Activated naive CD4-positive, alpha-beta T cell treated with anti-CD3 and anti-CD28 coated beads, Interleukin-2, amount 50 U/mL, for 24 hours (primary cell): Measurements from ENCODE around the gene NKX2-4.
"Not testable (repeated sequence)": the region's sequence is repeated elsewhere in the genome, so short reads cannot be mapped to it uniquely, and the experiment has no call there.

Source experiments
- H3K27ac Mint-ChIP-seq: one replicate; pipeline ENCODE4 v1.8.0; 2021; ENCODE audit warnings: mild to moderate bottlenecking, mixed read lengths
- H3K27me3 Mint-ChIP-seq: one replicate; pipeline ENCODE4 v1.8.0; 2021; ENCODE audit warnings: mixed read lengths
- H3K36me3 Mint-ChIP-seq: one replicate; pipeline ENCODE4 v1.8.0; 2021; ENCODE audit warnings: mixed read lengths
- H3K4me1 Mint-ChIP-seq: one replicate; pipeline ENCODE4 v1.8.0; 2021; ENCODE audit warnings: mixed read lengths
- H3K4me3 Mint-ChIP-seq: one replicate; pipeline ENCODE4 v1.8.0; 2021; ENCODE audit warnings: mild to moderate bottlenecking, mixed read lengths
- H3K9me3 Mint-ChIP-seq: one replicate; pipeline ENCODE4 v1.8.0; 2021; ENCODE audit warnings: mixed read lengths

NKX2-4 gene

GRCh38 chr20:21384308-21384892 is 12.9 kb downstream of the NKX2-4 start:
- no peaks in the 10 kb centered on the region for H3K9me3 Mint-ChIP-seq
- no peaks in the 10 kb centered on the region for H3K4me1 Mint-ChIP-seq
- H3K27ac Mint-ChIP-seq = no peak overlapping the region
- no peak overlapping the region for H3K4me3 Mint-ChIP-seq
- peaks cover 19% of the 10 kb centered on the region for H3K36me3 Mint-ChIP-seq
- H3K27me3 Mint-ChIP-seq = no peaks in the 10 kb centered on the region

GRCh38 chr20:21381619-21382018 is 15.7 kb downstream of the NKX2-4 start:
- no peak overlapping the region for H3K4me3 Mint-ChIP-seq
- H3K36me3 Mint-ChIP-seq = peaks cover 18% of the 10 kb centered on the region
- no peaks in the 10 kb centered on the region for H3K27me3 Mint-ChIP-seq

GRCh38 chr20:21380711-21381110 is 16.6 kb downstream of the NKX2-4 start:
- Mint-ChIP-seq H3K4me3 (no peak overlapping the region), H3K27me3 (no peaks in the 10 kb centered on the region), H3K36me3 (peaks cover 20% of the 10 kb centered on the region), H3K27ac (no peak overlapping the region), H3K9me3 (no peaks in the 10 kb centered on the region), H3K4me1 (peaks cover 5% of the 10 kb centered on the region)

More at GRCh38 chr20:21381619-21382018, 15.7 kb downstream of the NKX2-4 start:
- Mint-ChIP-seq H3K27ac (no peak overlapping the region), H3K4me1 (peaks cover 1% of the 10 kb centered on the region), H3K9me3 (no peaks in the 10 kb centered on the region)

- no peaks in the 10 kb centered on the region for H3K27me3 Mint-ChIP-seq
These were observed 19.1 kb downstream of the NKX2-4 start for GRCh38 chr20:21378259-21378658.

GRCh38 chr20:21377701-21378100 is 19.6 kb downstream of the NKX2-4 start:
- H3K36me3 Mint-ChIP-seq = peaks cover 20% of the 10 kb centered on the region
- peaks cover 17% of the 10 kb centered on the region for H3K4me1 Mint-ChIP-seq
- H3K27me3 Mint-ChIP-seq = no peaks in the 10 kb centered on the region

More at GRCh38 chr20:21378259-21378658, 19.1 kb downstream of the NKX2-4 start:
- Mint-ChIP-seq H3K27ac (no peak overlapping the region), H3K4me3 (no peak overlapping the region), H3K9me3 (no peaks in the 10 kb centered on the region), H3K36me3 (peaks cover 21% of the 10 kb centered on the region), H3K4me1 (peaks cover 16% of the 10 kb centered on the region)

GRCh38 chr20:21376626-21377025 is 20.7 kb downstream of the NKX2-4 start:
- H3K4me3 Mint-ChIP-seq = no peak overlapping the region
- peaks cover 21% of the 10 kb centered on the region for H3K36me3 Mint-ChIP-seq
- H3K9me3 Mint-ChIP-seq = no peaks in the 10 kb centered on the region
- H3K27ac Mint-ChIP-seq = no peak overlapping the region
- no peaks in the 10 kb centered on the region for H3K27me3 Mint-ChIP-seq
- H3K4me1 Mint-ChIP-seq = peaks cover 22% of the 10 kb centered on the region

More at GRCh38 chr20:21377701-21378100, 19.6 kb downstream of the NKX2-4 start:
- no peak overlapping the region for H3K27ac Mint-ChIP-seq
- H3K9me3 Mint-ChIP-seq = no peaks in the 10 kb centered on the region
- H3K4me3 Mint-ChIP-seq = no peak overlapping the region

GRCh38 chr20:21373436-21373835 is 23.9 kb downstream of the NKX2-4 start:
- Mint-ChIP-seq H3K4me1 (peaks cover 22% of the 10 kb centered on the region), H3K4me3 (no peak overlapping the region), H3K9me3 (no peaks in the 10 kb centered on the region), H3K36me3 (peaks cover 17% of the 10 kb centered on the region), H3K27me3 (no peaks in the 10 kb centered on the region), H3K27ac (no peak overlapping the region)

- no peak overlapping the region for H3K27ac Mint-ChIP-seq
- H3K36me3 Mint-ChIP-seq = peaks cover 21% of the 10 kb centered on the region
- no peaks in the 10 kb centered on the region for H3K9me3 Mint-ChIP-seq
- H3K4me3 Mint-ChIP-seq = no peak overlapping the region
- H3K4me1 Mint-ChIP-seq = peaks cover 22% of the 10 kb centered on the region
- H3K27me3 Mint-ChIP-seq = no peaks in the 10 kb centered on the region
These were observed 25.3 kb downstream of the NKX2-4 start for GRCh38 chr20:21372016-21372415.

- no peak overlapping the region for H3K4me3 Mint-ChIP-seq
- H3K4me1 Mint-ChIP-seq = peaks cover 17% of the 10 kb centered on the region
- no peak overlapping the region for H3K27ac Mint-ChIP-seq
- no peaks in the 10 kb centered on the region for H3K27me3 Mint-ChIP-seq
- H3K9me3 Mint-ChIP-seq = no peaks in the 10 kb centered on the region
- H3K36me3 Mint-ChIP-seq = peaks cover 23% of the 10 kb centered on the region
These were observed 26.1 kb downstream of the NKX2-4 start for GRCh38 chr20:21371193-21371592.

- H3K27ac Mint-ChIP-seq = peak overlapping the region; percentile 73
- H3K4me1 Mint-ChIP-seq = peaks cover 11% of the 10 kb centered on the region
- no peak overlapping the region for H3K4me3 Mint-ChIP-seq
- no peaks in the 10 kb centered on the region for H3K27me3 Mint-ChIP-seq
- H3K36me3 Mint-ChIP-seq = peaks cover 20% of the 10 kb centered on the region
- H3K9me3 Mint-ChIP-seq = no peaks in the 10 kb centered on the region
These were observed 28.5 kb downstream of the NKX2-4 start for GRCh38 chr20:21368791-21369190.

GRCh38 chr20:21366273-21366672 is 31.1 kb downstream of the NKX2-4 start:
- H3K36me3 Mint-ChIP-seq = peaks cover 19% of the 10 kb centered on the region
- H3K27ac Mint-ChIP-seq, H3K4me3 Mint-ChIP-seq, H3K9me3 Mint-ChIP-seq, H3K27me3 Mint-ChIP-seq, H3K4me1 Mint-ChIP-seq: not testable (repeated sequence)

- Mint-ChIP-seq H3K27ac (no peak overlapping the region), H3K9me3 (no peaks in the 10 kb centered on the region), H3K4me1 (peaks cover under 1% of the 10 kb centered on the region), H3K36me3 (peaks cover 19% of the 10 kb centered on the region), H3K4me3 (no peak overlapping the region), H3K27me3 (no peaks in the 10 kb centered on the region)
These were observed 31.6 kb downstream of the NKX2-4 start for GRCh38 chr20:21365771-21366170.

- no peak overlapping the region for H3K27ac Mint-ChIP-seq
- H3K4me3 Mint-ChIP-seq = no peak overlapping the region
- no peaks in the 10 kb centered on the region for H3K27me3 Mint-ChIP-seq
- peaks cover 27% of the 10 kb centered on the region for H3K36me3 Mint-ChIP-seq
- H3K9me3 Mint-ChIP-seq = no peaks in the 10 kb centered on the region
- peaks cover 7% of the 10 kb centered on the region for H3K4me1 Mint-ChIP-seq
These were observed 32.9 kb downstream of the NKX2-4 start for GRCh38 chr20:21364413-21364812.

GRCh38 chr20:21361266-21361665 is 36.1 kb downstream of the NKX2-4 start:
- Mint-ChIP-seq H3K27ac (no peak overlapping the region), H3K27me3 (no peaks in the 10 kb centered on the region), H3K9me3 (no peaks in the 10 kb centered on the region), H3K36me3 (peaks cover 17% of the 10 kb centered on the region), H3K4me3 (no peak overlapping the region), H3K4me1 (peaks cover 7% of the 10 kb centered on the region)

- Mint-ChIP-seq H3K4me1 (peaks cover 7% of the 10 kb centered on the region), H3K27me3 (no peaks in the 10 kb centered on the region), H3K9me3 (no peaks in the 10 kb centered on the region), H3K36me3 (peaks cover 17% of the 10 kb centered on the region), H3K4me3 (no peak overlapping the region), H3K27ac (no peak overlapping the region)
These were observed 36.6 kb downstream of the NKX2-4 start for GRCh38 chr20:21360705-21361104.

GRCh38 chr20:21358737-21359136 is 38.6 kb downstream of the NKX2-4 start:
- Mint-ChIP-seq H3K9me3 (no peaks in the 10 kb centered on the region), H3K27ac (peak overlapping the region; percentile 23), H3K4me3 (no peak overlapping the region), H3K4me1 (peaks cover 7% of the 10 kb centered on the region), H3K36me3 (peaks cover 18% of the 10 kb centered on the region), H3K27me3 (no peaks in the 10 kb centered on the region)

GRCh38 chr20:21357844-21358243 is 39.5 kb downstream of the NKX2-4 start:
- no peak overlapping the region for H3K27ac Mint-ChIP-seq
- H3K4me1 Mint-ChIP-seq = peaks cover 7% of the 10 kb centered on the region
- H3K36me3 Mint-ChIP-seq = peaks cover 18% of the 10 kb centered on the region
- H3K4me3 Mint-ChIP-seq = no peak overlapping the region
- no peaks in the 10 kb centered on the region for H3K9me3 Mint-ChIP-seq
- no peaks in the 10 kb centered on the region for H3K27me3 Mint-ChIP-seq
